ENCODE measurements around the gene GRK4. TPM values are rescaled to one million over a fixed set of nuclear protein-coding genes. Genes with fewer than 3 reads are reported as not detected.

Gene GRK4
- total and polyA plus RNA-seq, 2 experiments from 2014 or later: 5.8 to 6.5 TPM

GRCh38 chr4:3082925-3083515, 119.6 kb downstream of the GRK4 start:
- no peak overlapping the region for H3K27ac ChIP-seq
- H3K79me2 ChIP-seq (ENCODE audit: insufficient read depth): peaks cover 100% of the 10 kb centered on the region
- in situ Hi-C loops (cut with MboI): no loop called here
- peaks cover 13% of the 10 kb centered on the region; the same call in 1 of the 2 replicates for H4K20me1 ChIP-seq (ENCODE audit: insufficient read depth)
- no peak overlapping the region for H3K4me2 ChIP-seq (ENCODE audit: unreplicated experiment)
- no peaks in the 10 kb centered on the region for H3K9me2 ChIP-seq (ENCODE audit: insufficient read depth)
- 94% methylated on average over 6 of the region's 6 CpGs for WGBS, 2 experiments (ENCODE audit: low coverage in 1 of 2, low lambda C conversion rate in 2 of 2, missing lambda C conversion rate in 2 of 2)
- no peaks in the 10 kb centered on the region for H3F3A ChIP-seq (ENCODE audit: insufficient read depth)
- no peaks in the 10 kb centered on the region for H3K27me3 ChIP-seq (replicated peaks; ENCODE audit: insufficient read depth)
- no peak overlapping the region for H3K9ac ChIP-seq
- TF ChIP-seq EZH2 (IDR thresholded peaks at IDR 0.05; ENCODE audit: insufficient read depth, poor library complexity, severe bottlenecking) (no peak), EZH2phosphoT487 (IDR thresholded peaks at IDR 0.05; ENCODE audit: insufficient read depth, low read depth) (no peak)
- DNase-seq: no peak
- no peaks in the 10 kb centered on the region for H3K9me3 ChIP-seq (ENCODE audit: low read depth)
- no peak overlapping the region for H3K4me3 ChIP-seq
- no peaks in the 10 kb centered on the region for H3K4me1 ChIP-seq (ENCODE audit: insufficient read depth)
- H2AFZ ChIP-seq: no peak overlapping the region
- no peaks in the 10 kb centered on the region for H3K36me3 ChIP-seq (ENCODE audit: low read depth)

- H4K20me1 ChIP-seq (ENCODE audit: insufficient read depth): peaks cover 13% of the 10 kb centered on the region; the same call in 1 of the 2 replicates
- no peaks in the 10 kb centered on the region for H3K27me3 ChIP-seq (replicated peaks; ENCODE audit: insufficient read depth)
- H3K4me1 ChIP-seq (ENCODE audit: insufficient read depth): no peaks in the 10 kb centered on the region
- 9 to 15% methylated on average over 1 of the region's 1 CpG for WGBS, 2 experiments (ENCODE audit: low coverage in 1 of 2, low lambda C conversion rate in 2 of 2, missing lambda C conversion rate in 2 of 2)
- H3F3A ChIP-seq (ENCODE audit: insufficient read depth): 0 out of 2 replicates have a peak, but pooled peaks cover 4% of the 10 kb centered on the region
- H3K9me2 ChIP-seq (ENCODE audit: insufficient read depth): no peaks in the 10 kb centered on the region
- H3K4me3 ChIP-seq: no peak overlapping the region
- H3K9me3 ChIP-seq (ENCODE audit: low read depth): no peaks in the 10 kb centered on the region
- no peak overlapping the region for H3K4me2 ChIP-seq (ENCODE audit: unreplicated experiment)
- H3K79me2 ChIP-seq (ENCODE audit: insufficient read depth): peaks cover 100% of the 10 kb centered on the region
- H3K36me3 ChIP-seq (ENCODE audit: low read depth): 0 out of 2 replicates have a peak, but pooled peaks cover 5% of the 10 kb centered on the region
- no peak overlapping the region for H3K27ac ChIP-seq
- H2AFZ ChIP-seq: no peak overlapping the region
- H3K9ac ChIP-seq: no peak overlapping the region
- no peak for DNase-seq
- TF ChIP-seq EZH2phosphoT487 (IDR thresholded peaks at IDR 0.05; ENCODE audit: insufficient read depth, low read depth) (no peak), EZH2 (IDR thresholded peaks at IDR 0.05; ENCODE audit: insufficient read depth, poor library complexity, severe bottlenecking) (no peak)
- in situ Hi-C loops (cut with MboI): no loop called here
Measured at GRCh38 chr4:3083732-3084131, 120.4 kb downstream of the GRK4 start.

GRCh38 chr4:3085948-3086670, 122.7 kb downstream of the GRK4 start:
- Histone ChIP-seq H3K27me3 (replicated peaks; ENCODE audit: insufficient read depth) (no peaks in the 10 kb centered on the region), H3K9me3 (ENCODE audit: low read depth) (no peaks in the 10 kb centered on the region), H3K4me1 (ENCODE audit: insufficient read depth) (no peaks in the 10 kb centered on the region), H3K9me2 (ENCODE audit: insufficient read depth) (no peaks in the 10 kb centered on the region), H3K36me3 (ENCODE audit: low read depth) (0 out of 2 replicates have a peak, but pooled peaks cover 8% of the 10 kb centered on the region), H2AFZ (no peak overlapping the region), H3K79me2 (ENCODE audit: insufficient read depth) (peaks cover 97% of the 10 kb centered on the region), H3K4me2 (ENCODE audit: unreplicated experiment) (no peak overlapping the region), H3K9ac (no peak overlapping the region), H3K27ac (no peak overlapping the region), H4K20me1 (ENCODE audit: insufficient read depth) (peaks cover 10% of the 10 kb centered on the region; the same call in 1 of the 2 replicates), H3F3A (ENCODE audit: insufficient read depth) (0 out of 2 replicates have a peak, but pooled peaks cover 4% of the 10 kb centered on the region), H3K4me3 (no peak overlapping the region)
- in situ Hi-C loops (cut with MboI): no loop called here
- DNase-seq: no peak
- no peak for TF ChIP-seq EZH2phosphoT487 (IDR thresholded peaks at IDR 0.05; ENCODE audit: insufficient read depth, low read depth)
- no peak for TF ChIP-seq EZH2 (IDR thresholded peaks at IDR 0.05; ENCODE audit: insufficient read depth, poor library complexity, severe bottlenecking)
- 91 to 93% methylated on average over 10 of the region's 10 CpGs for WGBS, 2 experiments (ENCODE audit: low coverage in 1 of 2, low lambda C conversion rate in 2 of 2, missing lambda C conversion rate in 2 of 2)

GRCh38 chr4:3087115-3087797, 123.9 kb downstream of the GRK4 start:
- no peaks in the 10 kb centered on the region for H3K4me1 ChIP-seq (ENCODE audit: insufficient read depth)
- no peak overlapping the region for H3K9ac ChIP-seq
- no peaks in the 10 kb centered on the region for H3K9me3 ChIP-seq (ENCODE audit: low read depth)
- H3K9me2 ChIP-seq (ENCODE audit: insufficient read depth): no peaks in the 10 kb centered on the region
- 0 out of 2 replicates have a peak, but pooled peaks cover 4% of the 10 kb centered on the region for H3F3A ChIP-seq (ENCODE audit: insufficient read depth)
- H3K79me2 ChIP-seq (ENCODE audit: insufficient read depth): peaks cover 85% of the 10 kb centered on the region
- H3K36me3 ChIP-seq (ENCODE audit: low read depth): 0 out of 2 replicates have a peak, but pooled peaks cover 8% of the 10 kb centered on the region
- DNase-seq: no peak
- no peaks in the 10 kb centered on the region for H3K27me3 ChIP-seq (replicated peaks; ENCODE audit: insufficient read depth)
- in situ Hi-C loops (cut with MboI): no loop called here
- H3K4me3 ChIP-seq: no peak overlapping the region
- TF ChIP-seq EZH2phosphoT487 (IDR thresholded peaks at IDR 0.05; ENCODE audit: insufficient read depth, low read depth): no peak
- H2AFZ ChIP-seq: no peak overlapping the region
- no peak overlapping the region for H3K27ac ChIP-seq
- no peak overlapping the region for H3K4me2 ChIP-seq (ENCODE audit: unreplicated experiment)
- peaks cover 10% of the 10 kb centered on the region; the same call in 1 of the 2 replicates for H4K20me1 ChIP-seq (ENCODE audit: insufficient read depth)
- 97% methylated on average over 4 of the region's 4 CpGs for WGBS, 2 experiments (ENCODE audit: low coverage in 1 of 2, low lambda C conversion rate in 2 of 2, missing lambda C conversion rate in 2 of 2)

Small RNA genes lying within 50 kb of the gene (small RNA-seq; reads per million reads assigned to genes)
- gene RF02134 (ENCODE audit: low read depth, low replicate concordance): not detected
- gene RF02135 (ENCODE audit: low read depth, low replicate concordance): not detected
- not detected for gene RNU6-204P (ENCODE audit: low read depth, low replicate concordance)

Other genes starting within 250 kb of the GRK4 start
- gene TNIP2, start 207.2 kb upstream of the GRK4 start, total RNA-seq (2014; rRNA removed; shearing (Covaris generic)): 55.2 and 64.6 TPM in 2 replicates
- gene TNIP2, start 207.2 kb upstream of the GRK4 start, polyA plus RNA-seq (2016; fragmentation: Nextera tagmentation; extraction: Ambion mirVana): 40.6 and 41.0 TPM in 2 replicates
- gene SH3BP2, start 170.5 kb upstream of the GRK4 start, total RNA-seq (2014; rRNA removed; shearing (Covaris generic)): 31.2 and 46.3 TPM in 2 replicates
- gene SH3BP2, start 170.5 kb upstream of the GRK4 start, polyA plus RNA-seq (2016; fragmentation: Nextera tagmentation; extraction: Ambion mirVana): 19.1 and 20.9 TPM in 2 replicates
- 188 and 219 TPM in 2 replicates for gene ADD1, start 119.7 kb upstream of the GRK4 start, total RNA-seq (2014; rRNA removed; shearing (Covaris generic))
- 175 and 181 TPM in 2 replicates for gene ADD1, start 119.7 kb upstream of the GRK4 start, polyA plus RNA-seq (2016; fragmentation: Nextera tagmentation; extraction: Ambion mirVana)
- gene NOP14, start 165 bp upstream of the GRK4 start, total RNA-seq (2014; rRNA removed; shearing (Covaris generic)): 15.9 and 20.6 TPM in 2 replicates
- gene NOP14, start 165 bp upstream of the GRK4 start, polyA plus RNA-seq (2016; fragmentation: Nextera tagmentation; extraction: Ambion mirVana): 19.3 and 20.5 TPM in 2 replicates
- gene HTT-AS, start 111.0 kb downstream of the GRK4 start, total RNA-seq (2014; rRNA removed; shearing (Covaris generic)): not detected in 2 replicates
- gene HTT-AS, start 111.0 kb downstream of the GRK4 start, polyA plus RNA-seq (2016; fragmentation: Nextera tagmentation; extraction: Ambion mirVana): not detected in 2 replicates
- gene HTT, start 111.1 kb downstream of the GRK4 start, total RNA-seq (2014; rRNA removed; shearing (Covaris generic)): 14.8 and 26.5 TPM in 2 replicates
- 7.0 and 8.2 TPM in 2 replicates for gene HTT, start 111.1 kb downstream of the GRK4 start, polyA plus RNA-seq (2016; fragmentation: Nextera tagmentation; extraction: Ambion mirVana)

Measured in GM23248 (cell line).